ENCODE measurements around the gene MRPS18B. TPM values are rescaled to one million over a fixed set of nuclear protein-coding genes. Genes with fewer than 3 reads are reported as not detected.

The MRPS18B gene
- polyA plus RNA-seq, 1 donor from 2014 or later, result 77.7 TPM

GRCh38 chr6:30599625-30600324 lies 17.9 kb upstream of the MRPS18B start:
- no peak overlapping the region for H3K9ac ChIP-seq (ENCODE audit: low read length)
- no peak overlapping the region for H3K27ac ChIP-seq (ENCODE audit: low read length)
- no peaks in the 10 kb centered on the region for H3K79me2 ChIP-seq (replicated peaks; ENCODE audit: insufficient read depth, low read length)
- H3K36me3 ChIP-seq (ENCODE audit: insufficient read depth, low read length), result peaks cover 9% of the 10 kb centered on the region
- H4K20me1 ChIP-seq (ENCODE audit: insufficient read depth), result peaks cover 4% of the 10 kb centered on the region
- no peaks in the 10 kb centered on the region for H3K9me2 ChIP-seq (ENCODE audit: insufficient read depth, low read length)
- no peaks in the 10 kb centered on the region for H3K9me3 ChIP-seq (ENCODE audit: low read length)
- no peak overlapping the region for H2AFZ ChIP-seq (ENCODE audit: low read depth, low read length)
- no peak overlapping the region for H3K4me3 ChIP-seq (ENCODE audit: low read length)
- H3K27me3 ChIP-seq (ENCODE audit: insufficient read depth, low read depth, low read length), result no peaks in the 10 kb centered on the region
- TF ChIP-seq EP300 (conservative IDR thresholded peaks at IDR 0.05; ENCODE audit: poor library complexity, severe bottlenecking), result no peak
- no peak for TF ChIP-seq SMC3 (conservative IDR thresholded peaks at IDR 0.05; ENCODE audit: poor library complexity)
- no peak for TF ChIP-seq TAF1 (IDR thresholded peaks at IDR 0.05; ENCODE audit: low read depth)
- TF ChIP-seq, protein P1, sequence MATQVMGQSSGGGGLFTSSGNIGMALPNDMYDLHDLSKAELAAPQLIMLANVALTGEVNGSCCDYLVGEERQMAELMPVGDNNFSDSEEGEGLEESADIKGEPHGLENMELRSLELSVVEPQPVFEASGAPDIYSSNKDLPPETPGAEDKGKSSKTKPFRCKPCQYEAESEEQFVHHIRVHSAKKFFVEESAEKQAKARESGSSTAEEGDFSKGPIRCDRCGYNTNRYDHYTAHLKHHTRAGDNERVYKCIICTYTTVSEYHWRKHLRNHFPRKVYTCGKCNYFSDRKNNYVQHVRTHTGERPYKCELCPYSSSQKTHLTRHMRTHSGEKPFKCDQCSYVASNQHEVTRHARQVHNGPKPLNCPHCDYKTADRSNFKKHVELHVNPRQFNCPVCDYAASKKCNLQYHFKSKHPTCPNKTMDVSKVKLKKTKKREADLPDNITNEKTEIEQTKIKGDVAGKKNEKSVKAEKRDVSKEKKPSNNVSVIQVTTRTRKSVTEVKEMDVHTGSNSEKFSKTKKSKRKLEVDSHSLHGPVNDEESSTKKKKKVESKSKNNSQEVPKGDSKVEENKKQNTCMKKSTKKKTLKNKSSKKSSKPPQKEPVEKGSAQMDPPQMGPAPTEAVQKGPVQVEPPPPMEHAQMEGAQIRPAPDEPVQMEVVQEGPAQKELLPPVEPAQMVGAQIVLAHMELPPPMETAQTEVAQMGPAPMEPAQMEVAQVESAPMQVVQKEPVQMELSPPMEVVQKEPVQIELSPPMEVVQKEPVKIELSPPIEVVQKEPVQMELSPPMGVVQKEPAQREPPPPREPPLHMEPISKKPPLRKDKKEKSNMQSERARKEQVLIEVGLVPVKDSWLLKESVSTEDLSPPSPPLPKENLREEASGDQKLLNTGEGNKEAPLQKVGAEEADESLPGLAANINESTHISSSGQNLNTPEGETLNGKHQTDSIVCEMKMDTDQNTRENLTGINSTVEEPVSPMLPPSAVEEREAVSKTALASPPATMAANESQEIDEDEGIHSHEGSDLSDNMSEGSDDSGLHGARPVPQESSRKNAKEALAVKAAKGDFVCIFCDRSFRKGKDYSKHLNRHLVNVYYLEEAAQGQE (IDR thresholded peaks at IDR 0.05; ENCODE audit: borderline replicate concordance), result no peak
- no peaks in the 10 kb centered on the region for H3F3A ChIP-seq (ENCODE audit: insufficient read depth, low read length, poor library complexity, severe bottlenecking)
- H3K4me2 ChIP-seq (ENCODE audit: low read length), result no peak overlapping the region

- H4K20me1 ChIP-seq (ENCODE audit: insufficient read depth), result peaks cover 4% of the 10 kb centered on the region
- H3K79me2 ChIP-seq (replicated peaks; ENCODE audit: insufficient read depth, low read length), result no peaks in the 10 kb centered on the region
- peaks cover 9% of the 10 kb centered on the region for H3K36me3 ChIP-seq (ENCODE audit: insufficient read depth, low read length)
- no peaks in the 10 kb centered on the region for H3K9me2 ChIP-seq (ENCODE audit: insufficient read depth, low read length)
- H3K27ac ChIP-seq (ENCODE audit: low read length), result no peak overlapping the region
- no peak overlapping the region for H3K4me2 ChIP-seq (ENCODE audit: low read length)
- no peaks in the 10 kb centered on the region for H3F3A ChIP-seq (ENCODE audit: insufficient read depth, low read length, poor library complexity, severe bottlenecking)
- no peak overlapping the region for H2AFZ ChIP-seq (ENCODE audit: low read depth, low read length)
- TF ChIP-seq TAF1 (IDR thresholded peaks at IDR 0.05; ENCODE audit: low read depth) (no peak), EZH2 (IDR thresholded peaks at IDR 0.05; ENCODE audit: borderline replicate concordance, insufficient read depth, low read length, poor library complexity, severe bottlenecking) (no peak), SMC3 (conservative IDR thresholded peaks at IDR 0.05; ENCODE audit: poor library complexity) (no peak), POLR2AphosphoS5 (IDR thresholded peaks at IDR 0.05) (no peak), MXI1 (conservative IDR thresholded peaks at IDR 0.05; ENCODE audit: poor library complexity, severe bottlenecking) (no peak), EP300 (conservative IDR thresholded peaks at IDR 0.05; ENCODE audit: poor library complexity, severe bottlenecking) (no peak), RAD21 (conservative IDR thresholded peaks at IDR 0.05) (no peak)
- TF ChIP-seq, protein P2, sequence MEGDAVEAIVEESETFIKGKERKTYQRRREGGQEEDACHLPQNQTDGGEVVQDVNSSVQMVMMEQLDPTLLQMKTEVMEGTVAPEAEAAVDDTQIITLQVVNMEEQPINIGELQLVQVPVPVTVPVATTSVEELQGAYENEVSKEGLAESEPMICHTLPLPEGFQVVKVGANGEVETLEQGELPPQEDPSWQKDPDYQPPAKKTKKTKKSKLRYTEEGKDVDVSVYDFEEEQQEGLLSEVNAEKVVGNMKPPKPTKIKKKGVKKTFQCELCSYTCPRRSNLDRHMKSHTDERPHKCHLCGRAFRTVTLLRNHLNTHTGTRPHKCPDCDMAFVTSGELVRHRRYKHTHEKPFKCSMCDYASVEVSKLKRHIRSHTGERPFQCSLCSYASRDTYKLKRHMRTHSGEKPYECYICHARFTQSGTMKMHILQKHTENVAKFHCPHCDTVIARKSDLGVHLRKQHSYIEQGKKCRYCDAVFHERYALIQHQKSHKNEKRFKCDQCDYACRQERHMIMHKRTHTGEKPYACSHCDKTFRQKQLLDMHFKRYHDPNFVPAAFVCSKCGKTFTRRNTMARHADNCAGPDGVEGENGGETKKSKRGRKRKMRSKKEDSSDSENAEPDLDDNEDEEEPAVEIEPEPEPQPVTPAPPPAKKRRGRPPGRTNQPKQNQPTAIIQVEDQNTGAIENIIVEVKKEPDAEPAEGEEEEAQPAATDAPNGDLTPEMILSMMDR (IDR thresholded peaks at IDR 0.05; ENCODE audit: poor library complexity, severe bottlenecking), result no peak
- TF ChIP-seq, protein P1 (IDR thresholded peaks at IDR 0.05; ENCODE audit: borderline replicate concordance), result no peak
- H3K9me3 ChIP-seq (ENCODE audit: low read length), result no peaks in the 10 kb centered on the region
- H3K9ac ChIP-seq (ENCODE audit: low read length), result no peak overlapping the region
- H3K4me3 ChIP-seq (ENCODE audit: low read length), result no peak overlapping the region
- H3K27me3 ChIP-seq (ENCODE audit: insufficient read depth, low read depth, low read length), result no peaks in the 10 kb centered on the region
Measured at GRCh38 chr6:30600451-30600961, 17.1 kb upstream of the MRPS18B start.
